SH-SY5Y (cell line): ENCODE measurements around the gene PIK3R3.

ENCODE experiments used
- GATA2 ChIP-seq: IDR thresholded peaks from 2 replicates; pipeline ENCODE4 v1.6.1; 2011; ENCODE audit warnings: mild to moderate bottlenecking, low read depth, low read length
- GATA3 ChIP-seq: IDR thresholded peaks from 2 replicates; pipeline ENCODE4 v1.6.1; 2011; ENCODE audit warnings: low read depth, mild to moderate bottlenecking, low read length, moderate library complexity

GRCh38 chr1:46181343-46182260 is 49.2 kb upstream of the PIK3R3 start:
- TF ChIP-seq GATA3 (no peak), GATA2 (peak; percentile 56; the same call in 1 of the 2 replicates)
